Astrocyte of the hippocampus (primary cell): Measurements from ENCODE around the gene TMPRSS11A.

ENCODE experiments used
- DNase-seq: peaks from one replicate; pipeline ENCODE4 v3.0.0; 2011; ENCODE audit warnings: low read depth, low spot score

Gene TMPRSS11A

GRCh38 chr4:67912080-67912479, 51.2 kb downstream of the TMPRSS11A start:
- no peak for DNase-seq

DNA sequence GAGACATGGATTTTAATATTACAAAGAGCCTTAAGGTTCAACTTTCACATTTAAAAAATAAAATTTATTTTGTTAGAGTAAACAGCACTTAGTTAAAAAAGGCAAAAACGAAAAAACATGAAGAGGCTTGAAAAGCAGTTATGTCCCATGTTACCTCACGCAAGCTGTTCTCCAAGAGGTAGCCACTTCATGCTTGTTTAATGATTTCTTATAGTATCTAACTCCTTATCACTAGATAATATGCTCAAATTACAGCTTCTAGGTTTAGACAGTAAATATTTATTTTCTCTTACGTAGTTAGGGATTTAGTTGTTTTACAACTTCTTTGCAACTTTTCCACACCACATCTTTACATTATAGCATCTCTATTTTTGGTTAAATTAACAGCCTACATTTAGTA, 51.7 kb downstream of the TMPRSS11A start:
- DNase-seq: no peak

DNA sequence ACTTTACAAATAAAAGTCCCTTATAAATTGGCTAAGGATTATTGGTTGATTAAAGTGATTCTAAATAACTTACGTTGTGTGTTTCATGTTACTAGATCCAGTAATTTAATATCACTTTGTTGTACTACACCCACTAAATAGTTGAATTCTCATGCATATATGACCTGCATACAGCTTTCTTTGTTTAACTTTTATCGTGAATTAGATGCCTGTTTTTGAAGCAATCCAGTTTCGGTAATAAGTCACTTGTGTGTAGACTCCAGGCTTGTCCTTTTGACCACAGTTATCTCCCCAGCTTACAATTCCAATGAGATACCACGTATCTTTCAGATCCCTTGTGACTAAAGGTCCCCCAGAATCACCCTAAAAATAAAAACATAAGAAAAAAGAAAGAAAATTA, 52.2 kb downstream of the TMPRSS11A start:
- no peak for DNase-seq

DNA sequence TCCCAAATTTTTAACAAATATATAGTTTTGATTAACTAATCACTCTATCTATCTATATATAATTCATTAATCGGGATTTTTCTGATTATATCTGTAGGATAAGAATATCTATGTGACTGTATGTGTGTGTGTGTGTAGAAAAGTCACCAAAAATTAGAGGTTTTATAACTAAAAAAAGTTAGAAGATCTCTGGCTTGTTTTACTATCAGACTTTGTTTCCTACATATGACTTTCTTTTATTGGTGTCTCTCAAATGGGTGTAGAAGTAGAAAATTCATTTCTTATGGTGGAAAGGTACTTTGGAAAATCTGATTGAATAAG, 52.7 kb downstream of the TMPRSS11A start:
- no peak for DNase-seq

- peak; percentile 27 for DNase-seq
Observed at GRCh38 chr4:67909905-67910584, 53.2 kb downstream of the TMPRSS11A start.

- no peak for DNase-seq
Observed at GRCh38 chr4:67907650-67908049, 55.6 kb downstream of the TMPRSS11A start.

GRCh38 chr4:67899096-67899495, 64.2 kb downstream of the TMPRSS11A start:
- no peak for DNase-seq

DNA sequence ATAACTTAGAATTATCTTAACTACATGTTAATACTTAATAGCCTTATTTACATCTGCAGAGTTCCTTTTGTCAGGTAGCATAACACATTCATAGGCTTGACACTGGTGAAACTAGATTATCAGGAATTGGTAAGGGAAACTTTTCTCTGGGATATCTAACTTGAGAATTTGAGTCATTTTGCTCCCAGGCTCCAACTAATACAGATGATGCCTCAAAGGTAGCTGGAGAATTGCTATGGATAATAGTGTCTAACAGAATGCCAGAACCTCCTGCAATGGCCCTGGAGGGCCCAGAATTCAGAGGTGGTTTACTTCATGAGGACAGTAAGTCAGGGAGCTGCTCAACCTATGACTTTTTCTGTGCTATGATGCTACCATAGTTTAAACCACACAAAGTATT, 65.6 kb downstream of the TMPRSS11A start:
- no peak for DNase-seq

GRCh38 chr4:67896421-67897065, 66.8 kb downstream of the TMPRSS11A start:
- no peak for DNase-seq

GRCh38 chr4:67894659-67895058, 68.6 kb downstream of the TMPRSS11A start:
- DNase-seq: no peak

GRCh38 chr4:67892905-67893304, 70.4 kb downstream of the TMPRSS11A start:
- no peak for DNase-seq

GRCh38 chr4:67892253-67892652, 71.0 kb downstream of the TMPRSS11A start:
- no peak for DNase-seq

DNA sequence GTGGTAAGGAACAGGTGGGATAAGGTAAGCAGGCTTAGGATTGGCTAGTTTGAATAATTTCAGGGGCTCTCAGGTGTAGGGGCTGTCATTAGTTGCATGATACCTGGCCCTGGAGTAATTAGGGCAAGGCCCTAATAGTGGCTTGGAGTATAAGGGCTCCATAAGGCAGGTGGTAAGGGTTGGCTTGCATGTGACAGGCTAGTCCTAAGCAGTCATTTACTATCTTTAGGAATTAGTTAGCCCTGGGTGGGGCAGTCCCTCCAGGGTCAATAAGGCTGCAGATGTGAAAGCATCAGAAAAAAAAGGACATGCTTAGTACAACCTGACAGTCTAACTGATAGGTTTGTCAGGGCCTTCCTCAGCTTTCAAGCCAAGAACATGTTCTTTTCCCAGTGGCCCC, 71.6 kb downstream of the TMPRSS11A start:
- DNase-seq: no peak

GRCh38 chr4:67886281-67886680, 77.0 kb downstream of the TMPRSS11A start:
- no peak for DNase-seq

- peak; percentile 78 for DNase-seq
Observed at GRCh38 chr4:67885762-67886161, 77.5 kb downstream of the TMPRSS11A start.

DNA sequence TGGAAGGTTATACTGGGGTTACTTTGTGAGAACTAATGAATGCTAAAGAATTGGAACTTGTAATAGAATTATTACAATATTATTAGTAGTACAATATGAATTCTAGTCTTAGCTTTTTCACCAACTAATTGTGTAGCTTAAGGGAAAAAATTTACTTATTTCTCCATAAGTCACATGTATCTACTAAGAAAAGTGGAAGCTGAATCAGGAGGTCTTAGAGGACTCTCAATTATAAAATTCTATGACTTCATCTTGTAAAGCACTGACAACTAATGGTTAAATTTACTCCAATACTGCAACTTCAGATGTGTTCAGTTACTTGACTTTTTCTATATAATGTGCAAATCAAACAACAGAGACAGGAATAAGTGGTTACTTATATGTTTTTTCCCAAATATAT, 78.6 kb downstream of the TMPRSS11A start:
- DNase-seq: no peak

DNA sequence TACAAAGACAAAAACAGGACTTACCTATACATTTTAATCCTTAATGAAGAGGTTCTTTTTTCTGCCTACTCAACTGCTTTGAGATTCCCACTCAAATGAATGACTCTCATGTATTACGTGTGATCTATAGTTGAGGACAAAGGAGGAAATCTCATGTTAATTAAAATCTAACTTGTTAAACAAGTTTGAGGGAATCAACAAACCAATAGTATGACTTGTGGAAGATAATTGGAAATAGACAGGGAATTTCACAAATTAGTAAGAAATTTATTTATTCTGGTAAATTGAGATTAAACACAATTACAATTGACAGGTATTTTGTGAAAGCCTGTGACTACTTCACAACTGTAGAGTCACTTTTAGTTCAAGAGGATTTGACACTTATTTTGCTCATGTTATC, 79.4 kb downstream of the TMPRSS11A start, which contains the start of gene TMPRSS11D:
TMPRSS11D (minus strand) TSS at position 101 of the 400 bp plus-strand sequence; CDS start at position 32, 69 bp downstream.
- DNase-seq: no peak

DNA sequence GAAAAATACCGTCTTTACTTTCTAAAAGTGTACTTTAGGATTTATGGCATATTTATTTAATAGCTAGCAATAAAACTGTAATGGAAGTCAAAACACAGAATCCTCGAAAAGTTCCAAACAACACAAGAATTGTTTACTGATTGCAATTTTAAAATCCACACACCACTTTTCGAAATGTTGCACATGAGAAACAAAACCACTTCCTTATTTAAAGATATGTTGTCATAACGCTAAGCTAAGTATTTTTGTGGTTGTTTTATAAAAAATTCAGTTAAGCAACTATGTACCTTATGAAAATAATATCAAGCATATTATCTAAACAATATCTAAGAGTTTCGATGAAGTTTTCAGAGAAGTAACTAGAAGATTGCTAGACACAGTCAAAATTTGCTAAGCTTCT, 79.8 kb downstream of the TMPRSS11A start:
- no peak for DNase-seq

DNA sequence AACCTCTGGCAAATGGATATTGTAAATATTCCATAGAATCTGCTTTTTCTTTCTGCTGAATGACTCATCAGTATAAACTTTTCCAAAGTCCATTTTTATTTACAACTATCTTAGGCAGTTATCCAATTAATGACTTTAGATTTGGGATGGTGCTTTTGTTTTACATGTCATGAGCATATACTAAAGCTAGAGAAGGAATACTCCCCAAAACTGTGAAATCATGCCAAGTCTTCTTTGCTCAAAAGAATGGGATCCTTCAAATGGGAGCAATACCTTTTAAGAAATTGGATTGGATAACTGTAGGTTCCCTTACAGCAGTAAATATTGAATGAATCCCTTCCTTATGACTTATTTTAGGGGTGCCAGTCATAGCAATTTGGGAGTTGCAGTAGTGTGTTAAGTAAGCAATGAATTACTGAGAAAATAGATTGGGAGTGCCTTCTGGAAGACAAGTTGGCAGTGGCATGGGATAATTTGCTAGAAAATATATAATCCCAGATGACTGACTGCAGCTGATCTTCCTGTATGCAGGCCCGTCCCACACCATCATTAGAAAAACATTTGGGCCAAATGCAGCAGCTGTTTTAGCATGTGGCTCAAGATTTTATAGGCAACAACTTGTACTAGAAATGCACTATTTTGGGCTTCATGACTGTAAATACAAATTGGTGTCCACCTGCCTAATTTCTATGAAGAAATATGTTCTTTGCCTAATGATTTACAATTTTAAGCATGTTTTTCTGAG, 82.3 kb downstream of the TMPRSS11A start:
- DNase-seq: no peak

- no peak for DNase-seq
Observed at GRCh38 chr4:67879486-67879885, 83.8 kb downstream of the TMPRSS11A start.

DNA sequence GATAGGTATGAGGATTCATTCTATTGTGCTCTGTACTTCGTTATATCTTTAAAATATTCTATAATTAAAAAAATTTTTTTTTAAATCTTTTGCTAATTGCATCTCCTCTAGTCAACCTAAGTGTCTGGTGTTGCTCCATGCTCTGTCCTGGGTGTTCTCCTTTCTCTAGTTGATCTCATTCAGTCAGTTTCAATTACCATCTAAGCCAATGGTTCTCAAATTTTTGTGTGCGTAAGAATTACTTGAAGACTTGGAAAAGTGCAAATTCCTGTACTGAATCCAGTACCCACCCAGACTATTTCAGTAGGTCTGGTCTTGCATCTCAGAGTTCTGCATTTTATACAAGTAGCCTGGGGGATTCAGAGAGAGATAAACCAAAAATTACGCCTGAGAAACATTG, 86.2 kb downstream of the TMPRSS11A start:
- no peak for DNase-seq

DNA sequence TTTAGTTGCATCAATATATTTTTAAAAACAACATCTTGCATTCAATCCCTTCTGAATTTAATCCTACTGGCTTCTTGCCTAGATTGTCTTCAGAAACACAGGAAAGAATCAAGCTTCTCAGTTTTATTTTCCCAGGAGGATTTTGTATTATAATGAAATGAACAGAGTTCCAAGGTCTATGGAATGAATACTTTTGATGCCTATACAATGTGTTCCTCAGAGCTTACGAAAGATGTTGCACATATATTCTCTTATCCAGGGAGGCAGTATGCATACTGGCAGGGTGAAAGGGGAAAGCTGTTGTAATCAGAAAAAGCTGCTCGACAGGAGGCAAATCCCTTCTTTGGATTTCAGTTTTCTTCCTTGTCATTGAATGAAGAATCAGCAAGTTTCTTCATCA, 88.3 kb downstream of the TMPRSS11A start:
- DNase-seq: no peak

GRCh38 chr4:67873116-67873515, 90.2 kb downstream of the TMPRSS11A start:
- DNase-seq: no peak
